Chondrocyte (in vitro differentiated cells): ENCODE data around the gene PDRG1. TPM values are rescaled to one million over a fixed set of nuclear protein-coding genes. Genes with fewer than 3 reads are reported as not detected.
A peak's percentile ranks its signal among the peaks of the same experiment; 100 is the strongest.
"Not testable (repeated sequence)": the region's sequence is repeated elsewhere in the genome, so short reads cannot be mapped to it uniquely, and the experiment has no call there.

Source experiments
- DNase-seq: peaks from one replicate; pipeline ENCODE4 v3.0.0; 2021; ENCODE audit warnings: mixed read lengths, low spot score
- H3K27ac Mint-ChIP-seq: one replicate; pipeline ENCODE4 v1.8.0; 2021; ENCODE audit warnings: mild to moderate bottlenecking, moderate library complexity, mixed read lengths; ENCODE audit not compliant: unreplicated experiment
- H3K27me3 Mint-ChIP-seq: 2 replicates; pipeline ENCODE4 v1.8.0; 2021; ENCODE audit warnings: low read depth, mixed read lengths
- H3K36me3 Mint-ChIP-seq: 2 replicates; pipeline ENCODE4 v1.8.0; 2021; ENCODE audit warnings: low read depth, mixed read lengths
- H3K4me1 Mint-ChIP-seq: 2 replicates; pipeline ENCODE4 v1.8.0; 2021; ENCODE audit warnings: low read depth, mild to moderate bottlenecking, mixed read lengths
- H3K4me3 Mint-ChIP-seq: one replicate; pipeline ENCODE4 v1.8.0; 2021; ENCODE audit warnings: mild to moderate bottlenecking, moderate library complexity, mixed read lengths; ENCODE audit not compliant: unreplicated experiment
- H3K9me3 Mint-ChIP-seq: 2 replicates; pipeline ENCODE4 v1.8.0; 2021; ENCODE audit warnings: low read depth, mixed read lengths
- CTCF ChIP-seq: fragments of 200-600 bp; sonication (generic); IDR thresholded peaks from 2 replicates; pipeline ENCODE4 v1.5.0; 2021; ENCODE audit warnings: antibody characterized with exemption, mild to moderate bottlenecking, moderate library complexity
- total RNA-seq: library from RNA; stranded (reverse); gene quantifications from 3 replicates; pipeline ENCODE4 v1.2.1, GENCODE V29; 2021

PDRG1 gene
- total RNA-seq, 1 donor from 2014 or later: 19.0 TPM

- Mint-ChIP-seq H3K27me3 (peaks cover 25% of the 10 kb centered on the region), H3K4me1 (no peaks in the 10 kb centered on the region), H3K4me3 (no peak overlapping the region), H3K27ac (no peak overlapping the region), H3K9me3 (no peaks in the 10 kb centered on the region), H3K36me3 (no peaks in the 10 kb centered on the region)
- TF ChIP-seq CTCF: peak; percentile 26
- DNase-seq: peak; percentile 62
These were observed 16.7 kb downstream of the PDRG1 start for GRCh38 chr20:31934968-31935764.

- H3K4me1 Mint-ChIP-seq: no peaks in the 10 kb centered on the region
- H3K36me3 Mint-ChIP-seq: no peaks in the 10 kb centered on the region
- peak; percentile 68 for DNase-seq
- no peak overlapping the region for H3K27ac Mint-ChIP-seq
- no peak overlapping the region for H3K4me3 Mint-ChIP-seq
- peaks cover 26% of the 10 kb centered on the region for H3K27me3 Mint-ChIP-seq
- TF ChIP-seq CTCF: no peak
- H3K9me3 Mint-ChIP-seq: no peaks in the 10 kb centered on the region
These were observed 17.4 kb downstream of the PDRG1 start for GRCh38 chr20:31934491-31934890.

- no peaks in the 10 kb centered on the region for H3K36me3 Mint-ChIP-seq
- peaks cover 24% of the 10 kb centered on the region for H3K27me3 Mint-ChIP-seq
- no peak overlapping the region for H3K4me3 Mint-ChIP-seq
- TF ChIP-seq CTCF: no peak
- H3K9me3 Mint-ChIP-seq: no peaks in the 10 kb centered on the region
- DNase-seq: peak; percentile 81
- no peaks in the 10 kb centered on the region for H3K4me1 Mint-ChIP-seq
- H3K27ac Mint-ChIP-seq: peak overlapping the region; percentile 12
These were observed 18.1 kb downstream of the PDRG1 start for GRCh38 chr20:31933698-31934097.

GRCh38 chr20:31930779-31931178 lies 21.1 kb downstream of the PDRG1 start:
- peak; percentile 26 for DNase-seq
- no peak overlapping the region for H3K27ac Mint-ChIP-seq
- no peaks in the 10 kb centered on the region for H3K36me3 Mint-ChIP-seq
- no peaks in the 10 kb centered on the region for H3K4me1 Mint-ChIP-seq
- peaks cover 41% of the 10 kb centered on the region for H3K27me3 Mint-ChIP-seq
- TF ChIP-seq CTCF: no peak
- H3K9me3 Mint-ChIP-seq: no peaks in the 10 kb centered on the region
- no peak overlapping the region for H3K4me3 Mint-ChIP-seq

DNA sequence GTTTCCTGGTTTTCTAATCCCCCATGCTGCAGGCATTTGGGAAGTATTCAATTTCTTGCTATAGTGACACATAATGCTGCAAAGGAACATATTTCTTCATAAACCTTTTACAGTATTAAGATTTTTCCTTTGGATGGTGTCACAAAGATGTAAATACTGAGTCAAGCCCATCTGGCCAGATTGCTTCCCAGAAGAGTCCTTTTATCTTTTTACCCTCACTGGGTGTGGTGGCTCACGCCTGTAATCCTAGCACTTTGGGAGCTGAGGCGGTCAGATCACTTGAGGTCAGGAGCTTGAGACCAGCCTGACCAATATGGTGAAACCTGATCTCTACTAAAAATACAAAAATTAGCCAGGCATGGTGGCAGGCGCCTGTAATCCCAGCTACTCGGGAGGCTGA lies 22.2 kb downstream of the PDRG1 start:
- H3K36me3 Mint-ChIP-seq, H3K9me3 Mint-ChIP-seq, H3K4me3 Mint-ChIP-seq, H3K27ac Mint-ChIP-seq, H3K4me1 Mint-ChIP-seq: not testable (repeated sequence)
- peaks cover 51% of the 10 kb centered on the region for H3K27me3 Mint-ChIP-seq
- DNase-seq: peak; percentile 18

DNA sequence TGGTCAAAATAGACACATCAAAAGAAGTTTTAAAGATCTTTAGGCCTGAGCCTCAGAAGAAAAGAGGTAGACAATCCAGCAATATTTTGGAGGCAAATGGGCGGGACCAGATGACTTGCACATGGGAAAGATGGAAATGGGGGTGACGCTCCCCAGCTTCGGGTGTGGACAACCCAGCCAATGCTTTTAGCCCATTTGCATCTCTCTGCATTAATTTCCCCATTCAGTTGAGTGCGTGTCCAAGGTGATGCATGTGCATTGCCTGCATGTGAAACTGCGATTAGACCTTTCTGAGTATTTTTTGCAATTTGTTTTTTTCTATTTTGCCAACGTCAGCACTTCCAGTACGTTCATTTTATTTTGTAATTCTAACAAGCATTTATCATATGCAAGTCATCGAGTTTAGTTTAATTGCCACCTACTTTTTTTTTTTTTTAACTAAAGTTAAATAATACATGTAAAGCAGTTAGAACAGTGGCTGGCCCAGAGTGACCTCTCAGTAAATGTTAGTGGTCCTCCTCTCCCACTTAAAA lies 24.2 kb downstream of the PDRG1 start:
- Mint-ChIP-seq H3K27ac (no peak overlapping the region), H3K4me1 (peaks cover 3% of the 10 kb centered on the region), H3K9me3 (no peaks in the 10 kb centered on the region), H3K27me3 (peaks cover 67% of the 10 kb centered on the region), H3K4me3 (no peak overlapping the region), H3K36me3 (no peaks in the 10 kb centered on the region)
- DNase-seq: peak; percentile 19
- TF ChIP-seq CTCF: no peak
